Endodermal cell (in vitro differentiated cells): ENCODE measurements around the gene SLC38A5. TPM values are rescaled to one million over a fixed set of nuclear protein-coding genes. Genes with fewer than 3 reads are reported as not detected.

Experiments
- DNase-seq: peaks from one replicate; pipeline ENCODE4 v3.0.0-alpha.2; 2017
- H3K27ac ChIP-seq: 2 replicates; pipeline ENCODE4 v1.5.1; 2013; ENCODE audit warnings: mild to moderate bottlenecking, low read depth, low read length, moderate library complexity
- H3K27me3 ChIP-seq: 2 replicates; pipeline ENCODE4 v1.6.1; 2013; ENCODE audit warnings: mild to moderate bottlenecking, low read length, moderate library complexity; ENCODE audit not compliant: insufficient read depth, control insufficient read depth, poor library complexity, severe bottlenecking
- H3K36me3 ChIP-seq: 2 replicates; pipeline ENCODE4 v1.7.0; 2013; ENCODE audit warnings: mild to moderate bottlenecking, low read length, moderate library complexity; ENCODE audit not compliant: control insufficient read depth, insufficient read depth
- H3K4me1 ChIP-seq: one replicate; pipeline ENCODE4 v1.7.0; 2013; ENCODE audit warnings: low read length; ENCODE audit not compliant: control insufficient read depth, insufficient read depth
- H3K4me3 ChIP-seq: 2 replicates; pipeline ENCODE4 v1.5.1; 2013; ENCODE audit warnings: mild to moderate bottlenecking, low read length, moderate library complexity
- H3K9ac ChIP-seq: 2 replicates; pipeline ENCODE4 v1.6.1; 2013; ENCODE audit warnings: mild to moderate bottlenecking, low read length, moderate library complexity; ENCODE audit not compliant: poor library complexity, severe bottlenecking; ENCODE audit errors: extremely low read depth
- H3K9me3 ChIP-seq: 2 replicates; pipeline ENCODE4 v1.6.1; 2013; ENCODE audit warnings: mild to moderate bottlenecking, low read length, moderate library complexity; ENCODE audit not compliant: control insufficient read depth
- H3K27ac Mint-ChIP-seq: 2 replicates; pipeline ENCODE4 v1.8.0; 2020; ENCODE audit warnings: mixed read lengths
- H3K27me3 Mint-ChIP-seq: 2 replicates; pipeline ENCODE4 v1.8.0; 2021; ENCODE audit warnings: mild to moderate bottlenecking, mixed read lengths; ENCODE audit not compliant: insufficient read depth
- H3K36me3 Mint-ChIP-seq: 2 replicates; pipeline ENCODE4 v1.8.0; 2020; ENCODE audit warnings: low read depth, mixed read lengths
- H3K4me1 Mint-ChIP-seq: 2 replicates; pipeline ENCODE4 v1.8.0; 2020; ENCODE audit warnings: mixed read lengths
- H3K4me3 Mint-ChIP-seq: 2 replicates; pipeline ENCODE4 v1.8.0; 2020; ENCODE audit warnings: mild to moderate bottlenecking, moderate library complexity, mixed read lengths
- H3K9me3 Mint-ChIP-seq: 2 replicates; pipeline ENCODE4 v1.8.0; 2020; ENCODE audit warnings: mild to moderate bottlenecking, mixed read lengths
- WGBS, 2 experiments: methylation state at CpG; one replicate each; pipeline versions ENCODE4 v1.1.5 to v1.1.7; 2013; ENCODE audit warnings: missing lambda C conversion rate in 2 of 2, mixed read lengths in 1 of 2; ENCODE audit not compliant: insufficient coverage in 1 of 2, insufficient read length in 1 of 2; 5-methylcytosine and 5-hydroxymethylcytosine counted together
- total RNA-seq, 2 donors: library from RNA; stranded (reverse); fragmentation: NEBNext Ultra II Directional in 1 of 2; extraction: Animal tissue kit (Norgen Biotek cat#: 25700) in 1 of 2; gene quantifications; 2 replicates in 1 of 2; 3 replicates in 1 of 2; pipeline ENCODE4 v1.2.1, GENCODE V29; 2021
- TF ChIP-seq, protein P1 (sequence below): fragments of 200-600 bp; sonication (generic); conservative IDR thresholded peaks from 2 replicates; pipeline ENCODE4 v1.5.0; 2021; ENCODE audit warnings: antibody characterized with exemption, mild to moderate bottlenecking

SLC38A5 gene
- total RNA-seq, 2 donors from 2014 or later: 22.4 to 40.7 TPM

DNA sequence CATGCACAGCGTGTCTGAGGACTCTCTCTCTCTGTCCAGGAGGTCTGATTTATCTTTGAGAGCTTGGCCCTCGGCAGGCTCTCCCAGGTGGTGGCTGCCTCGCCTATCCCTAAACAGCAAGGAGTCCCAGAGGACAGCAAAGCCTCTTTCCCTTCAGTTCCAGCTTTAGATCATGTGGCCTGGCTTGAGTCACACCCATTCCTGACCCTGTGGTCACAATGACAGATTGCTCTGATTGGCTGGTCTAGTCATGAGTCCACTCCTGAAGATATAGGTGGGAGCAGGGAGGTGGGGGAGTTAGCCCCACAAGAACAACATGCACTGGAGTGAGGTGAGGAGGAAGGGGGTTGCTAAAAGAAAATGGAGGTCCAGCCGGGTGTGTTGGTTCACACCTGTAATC lies 26.6 kb upstream of the SLC38A5 start:
- Mint-ChIP-seq H3K27ac (no peak overlapping the region), H3K4me3 (no peak overlapping the region), H3K36me3 (no peaks in the 10 kb centered on the region), H3K9me3 (peaks cover 66% of the 10 kb centered on the region), H3K27me3 (no peaks in the 10 kb centered on the region), H3K4me1 (no peaks in the 10 kb centered on the region)
- Histone ChIP-seq H3K9ac (no peak overlapping the region), H3K4me1 (no peaks in the 10 kb centered on the region), H3K9me3 (no peaks in the 10 kb centered on the region), H3K27ac (no peak overlapping the region), H3K4me3 (no peak overlapping the region), H3K27me3 (no peaks in the 10 kb centered on the region), H3K36me3 (no peaks in the 10 kb centered on the region)
- TF ChIP-seq, protein P1, sequence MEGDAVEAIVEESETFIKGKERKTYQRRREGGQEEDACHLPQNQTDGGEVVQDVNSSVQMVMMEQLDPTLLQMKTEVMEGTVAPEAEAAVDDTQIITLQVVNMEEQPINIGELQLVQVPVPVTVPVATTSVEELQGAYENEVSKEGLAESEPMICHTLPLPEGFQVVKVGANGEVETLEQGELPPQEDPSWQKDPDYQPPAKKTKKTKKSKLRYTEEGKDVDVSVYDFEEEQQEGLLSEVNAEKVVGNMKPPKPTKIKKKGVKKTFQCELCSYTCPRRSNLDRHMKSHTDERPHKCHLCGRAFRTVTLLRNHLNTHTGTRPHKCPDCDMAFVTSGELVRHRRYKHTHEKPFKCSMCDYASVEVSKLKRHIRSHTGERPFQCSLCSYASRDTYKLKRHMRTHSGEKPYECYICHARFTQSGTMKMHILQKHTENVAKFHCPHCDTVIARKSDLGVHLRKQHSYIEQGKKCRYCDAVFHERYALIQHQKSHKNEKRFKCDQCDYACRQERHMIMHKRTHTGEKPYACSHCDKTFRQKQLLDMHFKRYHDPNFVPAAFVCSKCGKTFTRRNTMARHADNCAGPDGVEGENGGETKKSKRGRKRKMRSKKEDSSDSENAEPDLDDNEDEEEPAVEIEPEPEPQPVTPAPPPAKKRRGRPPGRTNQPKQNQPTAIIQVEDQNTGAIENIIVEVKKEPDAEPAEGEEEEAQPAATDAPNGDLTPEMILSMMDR: no peak
- 92% methylated on average over 3 of the region's 4 CpGs; no CpG with 5 or more reads in 1 of the 2 experiments for WGBS, 2 experiments
- no peak for DNase-seq

DNA sequence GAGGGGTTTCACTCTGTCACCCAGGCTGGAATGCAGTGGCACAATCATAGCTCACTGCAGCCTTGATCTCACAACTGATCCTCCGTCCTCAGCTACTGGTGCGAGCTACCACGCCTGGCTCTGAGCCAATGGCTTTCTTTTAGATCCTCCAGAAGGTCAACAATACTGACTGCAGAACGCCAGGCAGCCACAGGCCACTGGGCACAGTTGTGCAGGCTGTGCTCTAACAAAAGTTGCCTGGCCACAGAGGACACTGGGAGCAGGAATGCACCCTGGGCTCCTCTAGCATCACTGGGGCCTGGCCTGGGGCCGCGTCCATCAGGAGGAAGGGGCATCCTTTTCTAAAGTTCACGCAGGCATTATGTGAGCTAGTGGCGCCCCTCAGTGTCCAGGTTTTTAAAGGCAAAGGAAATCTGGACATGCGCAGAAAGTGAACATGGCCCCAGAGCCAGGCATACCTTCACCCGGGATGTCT lies 23.9 kb upstream of the SLC38A5 start:
- DNase-seq: peak; percentile 84
- H3K27me3 ChIP-seq: no peaks in the 10 kb centered on the region
- H3K27ac ChIP-seq: no peak overlapping the region
- TF ChIP-seq, protein P1: peak; percentile 70
- Mint-ChIP-seq H3K36me3 (no peaks in the 10 kb centered on the region), H3K4me1 (no peaks in the 10 kb centered on the region), H3K4me3 (no peak overlapping the region), H3K27me3 (no peaks in the 10 kb centered on the region), H3K27ac (no peak overlapping the region), H3K9me3 (peaks cover 70% of the 10 kb centered on the region)
- no peak overlapping the region for H3K9ac ChIP-seq
- WGBS, 2 experiments: 58 to 69% methylated on average over 4 to 10 of the region's 10 CpGs
- no peaks in the 10 kb centered on the region for H3K36me3 ChIP-seq
- H3K9me3 ChIP-seq: no peaks in the 10 kb centered on the region
- no peaks in the 10 kb centered on the region for H3K4me1 ChIP-seq
- no peak overlapping the region for H3K4me3 ChIP-seq

DNA sequence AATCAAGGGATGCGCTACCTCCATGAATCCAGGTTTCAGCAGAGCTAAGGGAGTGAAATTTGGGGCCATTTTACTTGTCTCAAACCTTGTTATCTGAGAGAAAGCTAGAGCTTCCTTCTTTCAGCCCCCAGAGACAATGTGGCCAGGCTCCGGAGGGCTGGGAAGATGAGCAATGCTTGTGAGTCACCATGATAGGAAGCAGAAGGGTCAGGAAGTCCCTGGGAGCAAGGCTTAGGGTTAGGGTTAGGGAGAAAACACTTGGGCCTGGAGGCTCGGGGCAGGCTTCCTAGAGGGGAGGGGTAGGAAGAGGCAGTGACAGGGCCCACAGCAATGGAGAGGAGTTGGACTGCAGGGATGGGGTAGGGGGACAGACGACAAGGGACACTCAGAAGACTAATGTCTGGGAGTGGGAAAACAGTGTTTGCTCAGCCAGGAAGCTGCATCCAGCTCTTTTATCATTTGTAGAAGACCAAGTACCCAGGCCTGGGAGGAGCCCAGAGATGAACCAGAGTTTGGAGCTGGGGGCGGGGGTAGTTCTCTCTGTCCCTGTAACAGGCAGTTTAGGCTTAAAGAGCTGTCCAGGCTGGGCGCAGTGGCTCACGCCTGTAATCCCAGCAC lies 22.3 kb upstream of the SLC38A5 start:
- TF ChIP-seq, protein P1: no peak

More for the DNA sequence above, 22.3 kb upstream of the SLC38A5 start:
- WGBS, 2 experiments: 87 to 100% methylated on average over 1 to 7 of the region's 7 CpGs
- Mint-ChIP-seq H3K36me3 (peaks cover under 1% of the 10 kb centered on the region), H3K9me3 (peaks cover 70% of the 10 kb centered on the region), H3K4me1 (no peaks in the 10 kb centered on the region), H3K27ac (no peak overlapping the region), H3K27me3 (no peaks in the 10 kb centered on the region), H3K4me3 (no peak overlapping the region)
- Histone ChIP-seq H3K27me3 (no peaks in the 10 kb centered on the region), H3K27ac (no peak overlapping the region), H3K9me3 (no peaks in the 10 kb centered on the region), H3K4me1 (no peaks in the 10 kb centered on the region), H3K4me3 (no peak overlapping the region), H3K36me3 (peaks cover 2% of the 10 kb centered on the region), H3K9ac (no peak overlapping the region)
- DNase-seq: no peak
